ENCODE measurements around the gene POLR2J2.
"Not testable (repeated sequence)": the region's sequence is repeated elsewhere in the genome, so short reads cannot be mapped to it uniquely, and the experiment has no call there.

DNA sequence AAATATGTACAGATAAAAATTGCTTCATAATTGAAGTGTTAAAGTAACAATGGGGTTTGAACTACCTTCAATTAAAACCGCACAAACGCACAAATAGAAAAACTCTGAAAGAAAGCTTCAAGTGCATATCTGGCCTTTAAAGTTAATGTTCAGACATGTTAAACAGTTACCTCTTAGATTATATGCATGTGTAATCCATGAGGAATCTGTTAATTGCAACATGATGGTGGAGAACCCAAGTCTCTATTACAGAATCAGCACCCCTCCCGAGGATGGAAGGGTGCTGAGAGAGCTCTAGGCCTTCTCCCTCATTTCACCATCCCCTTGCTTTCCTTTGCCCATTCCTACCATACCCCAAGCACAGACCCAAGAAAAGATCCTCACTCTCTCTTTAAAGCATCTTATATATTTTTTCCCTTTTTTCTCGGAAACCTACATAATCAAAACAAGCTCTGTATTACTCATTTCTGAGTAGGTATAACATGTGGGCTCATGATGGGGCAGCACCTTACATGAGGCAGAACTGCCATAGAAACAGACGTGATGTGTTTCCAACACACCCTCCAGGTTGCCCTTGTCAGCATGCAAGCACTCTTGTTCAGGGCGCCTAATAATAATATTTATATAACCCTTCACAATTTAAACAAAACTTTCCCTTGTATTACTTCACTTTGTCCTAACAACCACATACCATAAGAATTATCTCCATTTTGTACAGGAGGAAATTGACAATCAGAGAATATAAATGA, 43.5 kb upstream of the POLR2J2 start:
- TF ChIP-seq CTCF (IDR thresholded peaks at IDR 0.05; ENCODE audit: insufficient read depth, low read length, poor library complexity, severe bottlenecking); EZH2phosphoT487 (conservative IDR thresholded peaks at IDR 0.05; ENCODE audit: low read length): not testable (repeated sequence)
